GM21619 (cell line): Measurements from ENCODE around the gene FBXW11.

Experiments used
- ATAC-seq: cut with Tn5 transposase; IDR thresholded peaks from one replicate; pipeline ENCODE4 v1.9.1; 2021; ENCODE audit not compliant: unreplicated experiment

Gene FBXW11

DNA sequence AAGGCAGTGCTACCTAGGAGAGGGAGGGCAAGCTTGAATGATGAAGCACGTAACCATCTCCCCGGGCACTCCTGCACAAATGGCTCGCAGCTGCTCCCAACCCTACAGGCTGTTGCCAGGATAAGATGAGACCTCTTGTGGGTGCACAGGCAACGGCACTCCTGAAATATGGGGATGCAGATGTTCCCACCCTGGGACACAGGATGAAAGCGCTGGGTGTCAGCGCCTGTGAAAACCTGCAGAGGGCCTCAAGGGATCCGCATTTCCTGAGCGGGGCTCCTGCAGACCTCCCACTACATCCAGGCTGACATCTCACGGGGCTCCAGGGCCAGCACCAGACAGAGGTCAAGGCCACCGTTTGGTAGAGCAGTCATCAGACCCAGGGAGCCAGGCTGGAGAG lies 160.1 kb downstream of the FBXW11 start:
- no peak for ATAC-seq

DNA sequence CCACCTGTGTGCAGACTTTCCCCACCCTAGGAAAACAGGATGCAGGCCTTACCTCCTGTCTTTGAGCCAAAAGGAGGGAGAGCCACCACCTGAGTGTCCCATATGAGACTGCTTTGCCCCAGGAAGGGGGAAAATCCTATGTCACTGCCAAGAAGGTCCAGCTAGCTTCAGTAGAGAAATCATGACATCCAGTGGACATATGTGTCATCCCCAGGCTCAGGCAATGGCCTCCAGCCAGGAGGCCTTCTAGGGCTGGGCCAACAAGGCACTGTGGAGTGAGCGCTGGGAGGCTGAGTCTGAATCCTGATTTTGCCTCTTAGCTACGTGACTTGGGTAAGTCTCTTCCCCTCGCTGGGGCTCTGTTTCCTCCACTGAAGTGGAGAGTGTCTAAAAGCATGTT lies 160.6 kb downstream of the FBXW11 start:
- ATAC-seq: no peak

DNA sequence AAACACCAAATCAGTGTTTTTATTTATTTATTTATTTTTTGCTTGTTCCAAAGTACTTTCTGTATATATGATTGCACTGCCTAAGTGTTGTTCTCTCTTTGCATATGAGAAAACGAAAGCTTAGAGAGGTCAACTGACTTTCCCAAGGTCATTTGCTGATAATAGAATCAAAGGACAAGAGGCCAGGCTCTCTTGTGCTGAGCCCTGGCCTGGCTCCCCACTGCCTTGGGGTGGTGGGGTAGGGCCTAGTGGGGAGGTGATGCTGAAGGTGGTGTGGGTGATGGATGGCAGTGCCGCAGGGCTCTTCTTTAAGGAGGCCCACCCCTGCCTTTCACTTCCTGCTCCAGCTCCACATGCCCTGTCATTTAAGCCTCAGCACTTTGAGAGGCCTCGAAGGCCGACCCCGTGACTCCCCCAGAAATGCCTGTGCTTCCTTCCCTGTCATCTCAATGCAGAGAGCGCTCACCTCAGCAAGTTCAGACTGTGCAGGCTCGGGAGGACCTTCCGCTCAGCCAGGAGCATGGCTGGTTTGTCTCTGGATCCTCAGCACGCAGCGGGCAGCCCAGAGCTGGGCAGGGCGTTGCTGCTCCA lies 161.3 kb downstream of the FBXW11 start:
- ATAC-seq: no peak

DNA sequence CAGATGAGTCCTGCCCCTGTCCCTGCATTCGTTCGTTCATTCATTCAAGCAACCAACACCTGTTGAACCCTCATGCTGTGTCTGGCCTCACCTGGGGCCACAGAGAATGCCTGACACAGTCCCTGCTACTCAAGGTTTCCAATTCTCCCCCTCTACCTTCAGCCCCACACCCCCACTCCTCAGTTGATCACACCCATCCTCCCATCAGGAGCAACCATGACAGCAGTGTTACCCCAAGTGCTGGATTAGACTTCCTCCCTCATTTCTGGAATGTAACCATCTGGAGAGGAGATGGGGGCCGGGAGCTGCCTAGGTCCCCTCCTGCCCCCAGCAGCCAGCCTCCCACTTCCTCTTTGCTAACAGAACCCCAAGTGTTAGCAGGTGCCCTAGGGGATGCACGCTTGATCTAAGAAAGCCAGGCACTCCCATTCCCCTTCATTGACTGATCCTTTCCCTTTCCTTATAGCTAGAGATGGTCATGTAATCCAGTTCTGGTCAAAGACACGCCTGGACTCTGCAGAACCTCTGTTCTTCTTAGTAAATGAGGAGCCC lies 163.6 kb downstream of the FBXW11 start:
- no peak for ATAC-seq

DNA sequence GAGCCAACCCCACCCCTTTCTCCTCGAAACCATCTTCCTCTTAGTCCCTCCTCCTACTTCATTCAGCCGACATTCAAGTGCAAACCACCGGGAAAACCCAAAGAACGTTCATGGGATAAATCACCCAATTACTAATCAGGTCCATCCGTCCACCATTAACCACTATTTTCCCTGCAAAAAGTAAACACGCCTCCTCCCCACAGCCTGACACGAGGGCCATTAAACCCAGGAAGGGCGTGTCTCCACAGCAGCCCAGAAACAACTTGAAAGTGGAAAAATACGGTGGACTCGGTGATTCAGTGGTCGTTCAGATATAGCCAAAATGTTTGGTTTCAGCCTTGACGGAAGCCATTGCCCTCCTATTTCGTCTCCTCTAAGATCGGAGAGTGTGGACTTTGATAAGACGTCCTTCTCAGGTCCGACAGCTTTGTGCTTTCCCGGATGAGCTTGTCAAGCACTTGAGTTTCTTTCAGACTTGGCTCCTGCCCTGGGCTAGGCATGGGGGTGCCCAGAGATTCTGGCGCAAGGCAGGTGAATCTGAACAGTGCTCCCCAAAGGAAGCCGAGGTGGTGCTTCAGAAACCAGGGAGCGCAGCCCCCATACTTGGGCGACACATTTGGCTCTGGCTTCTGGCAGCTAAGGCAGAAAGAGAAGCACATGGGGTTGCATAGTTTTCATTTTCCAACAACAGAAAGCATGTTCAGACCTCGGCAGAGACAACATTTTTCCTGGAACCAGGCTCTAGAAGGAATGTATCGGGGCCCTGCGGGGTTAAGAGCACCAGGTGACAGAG lies 164.3 kb downstream of the FBXW11 start:
- no peak for ATAC-seq

DNA sequence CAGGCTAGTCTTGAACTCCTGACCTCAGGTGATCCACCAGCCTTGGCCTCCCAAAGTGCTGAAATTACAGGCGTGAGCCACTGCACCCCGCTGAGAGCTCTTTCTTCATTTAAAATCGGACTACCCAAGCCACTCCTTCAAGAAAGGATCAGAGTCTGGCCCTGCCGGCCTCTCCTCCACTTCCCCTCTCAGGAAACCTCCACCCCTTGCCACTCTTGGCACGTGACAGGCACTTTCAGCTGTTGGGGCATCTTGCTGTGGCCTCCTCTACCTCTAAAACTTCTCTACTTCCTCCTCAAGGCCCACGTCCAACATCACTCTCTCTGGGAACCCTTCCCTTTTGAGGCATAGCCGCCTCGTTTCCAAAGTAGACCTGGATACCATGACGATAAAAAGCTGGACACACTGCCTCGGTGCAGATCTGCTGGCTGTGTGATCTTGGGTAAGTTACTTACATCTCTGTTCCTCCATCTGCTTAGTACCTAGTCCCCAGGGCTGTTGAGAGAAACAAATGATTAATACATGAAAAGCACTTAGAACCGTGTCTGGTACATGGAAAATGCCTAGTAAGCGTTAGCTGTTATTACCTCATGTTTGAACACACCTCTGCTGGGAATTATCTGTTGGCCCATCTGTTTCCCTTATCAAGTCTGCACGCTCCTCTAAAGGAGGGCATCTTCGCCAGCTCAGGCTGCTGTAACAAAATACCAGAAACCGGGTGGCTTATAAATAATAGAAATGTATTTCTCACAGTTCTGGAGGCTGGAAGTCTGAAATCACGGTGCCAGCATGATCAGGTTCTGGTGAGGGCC lies 165.5 kb downstream of the FBXW11 start:
- ATAC-seq: no peak

DNA sequence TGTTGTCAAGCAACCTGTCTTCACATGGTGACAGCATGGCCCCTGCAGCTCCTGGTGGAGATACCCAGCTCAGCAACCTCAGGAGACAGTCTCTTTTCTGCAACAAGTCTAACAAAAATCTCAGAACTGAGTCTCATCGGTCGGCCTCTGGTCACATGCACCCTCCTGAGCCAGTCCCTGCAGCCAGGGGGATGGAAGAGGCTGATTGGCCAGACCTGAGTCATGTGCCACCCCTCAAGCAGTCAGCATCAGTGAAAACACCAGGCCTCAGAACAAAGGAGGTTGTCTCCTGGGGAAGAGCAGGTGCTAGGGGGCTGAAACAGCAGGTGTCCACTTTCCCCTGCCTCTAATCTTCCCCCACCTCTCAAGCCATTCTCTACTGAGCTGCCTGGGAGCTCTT lies 166.4 kb downstream of the FBXW11 start:
- ATAC-seq: no peak

DNA sequence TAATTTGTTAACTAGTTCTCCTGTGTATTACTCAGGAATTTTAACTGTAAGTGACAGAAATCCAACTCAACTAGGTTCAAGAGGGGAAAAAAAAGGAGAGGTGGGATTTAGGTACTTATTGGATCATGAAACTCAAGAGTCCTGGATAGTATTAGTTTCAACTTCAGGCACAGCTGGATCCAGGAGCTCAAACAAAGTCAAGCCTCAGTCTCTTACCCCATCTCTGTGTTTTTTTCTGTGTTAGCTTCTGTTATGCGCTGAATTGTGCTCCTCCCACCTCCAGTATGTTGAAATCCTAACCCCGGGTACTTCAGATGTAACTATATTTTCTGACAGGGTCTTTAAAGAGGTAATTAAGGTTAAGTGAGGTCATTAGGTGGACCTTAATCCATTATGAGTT lies 167.3 kb downstream of the FBXW11 start:
- ATAC-seq: no peak

DNA sequence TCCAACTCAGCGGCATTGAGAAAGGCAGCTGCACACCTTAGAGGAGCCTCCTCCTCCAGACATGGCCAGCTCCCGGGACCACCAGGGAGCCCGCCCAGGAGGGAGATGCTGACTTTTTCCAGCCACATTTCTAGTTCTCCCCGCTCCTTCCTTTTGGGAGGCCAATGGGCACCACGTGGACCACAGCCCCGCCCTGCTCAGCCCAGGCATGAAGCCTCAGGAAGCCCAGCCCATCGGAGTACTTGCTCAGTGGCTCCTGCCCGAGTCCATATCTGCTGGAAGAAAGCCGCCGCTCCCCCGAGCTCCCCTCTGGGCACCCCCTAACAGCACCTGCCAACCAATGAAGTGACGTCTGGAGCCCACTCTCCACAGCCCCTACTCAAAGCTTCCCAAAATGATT lies 168.4 kb downstream of the FBXW11 start:
- ATAC-seq: no peak

DNA sequence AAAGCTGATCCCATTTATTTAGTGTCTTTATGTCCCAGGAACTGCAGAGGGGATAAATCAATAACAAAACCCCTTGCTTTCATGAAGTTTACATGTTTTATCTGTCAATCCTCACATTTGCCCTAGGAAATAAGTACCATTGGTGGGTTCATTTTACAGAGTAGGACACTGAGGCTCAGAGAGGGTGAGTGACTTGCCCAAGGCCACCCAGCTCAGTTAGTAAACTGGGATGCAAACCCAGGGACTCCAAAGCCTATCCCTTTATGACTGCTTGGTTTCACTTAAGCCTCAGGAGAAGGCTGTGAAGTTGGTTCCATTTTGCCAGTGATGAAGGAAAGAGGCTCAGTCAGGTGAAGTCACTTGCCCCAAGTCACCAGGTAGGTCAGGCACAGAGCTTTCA lies 168.9 kb downstream of the FBXW11 start:
- no peak for ATAC-seq

DNA sequence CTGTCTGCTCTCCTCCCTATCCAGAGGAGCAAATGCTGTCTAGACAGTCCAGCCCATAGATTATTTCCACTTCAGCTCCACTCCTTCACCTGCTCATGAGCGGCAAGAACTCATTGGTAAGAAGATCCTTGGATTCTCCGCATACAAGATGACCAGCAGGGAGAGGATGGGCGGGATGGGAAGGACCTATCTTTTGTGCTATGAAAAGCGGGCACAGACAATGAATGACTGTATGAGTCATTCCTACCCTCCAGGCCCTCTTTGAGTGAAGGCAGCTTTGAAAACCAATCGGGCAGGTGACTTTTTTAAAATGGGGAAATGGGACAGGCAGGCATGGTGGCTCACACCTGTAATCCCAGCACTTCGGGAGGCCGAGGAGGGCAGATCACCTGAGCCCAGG lies 171.4 kb downstream of the FBXW11 start:
- no peak for ATAC-seq

DNA sequence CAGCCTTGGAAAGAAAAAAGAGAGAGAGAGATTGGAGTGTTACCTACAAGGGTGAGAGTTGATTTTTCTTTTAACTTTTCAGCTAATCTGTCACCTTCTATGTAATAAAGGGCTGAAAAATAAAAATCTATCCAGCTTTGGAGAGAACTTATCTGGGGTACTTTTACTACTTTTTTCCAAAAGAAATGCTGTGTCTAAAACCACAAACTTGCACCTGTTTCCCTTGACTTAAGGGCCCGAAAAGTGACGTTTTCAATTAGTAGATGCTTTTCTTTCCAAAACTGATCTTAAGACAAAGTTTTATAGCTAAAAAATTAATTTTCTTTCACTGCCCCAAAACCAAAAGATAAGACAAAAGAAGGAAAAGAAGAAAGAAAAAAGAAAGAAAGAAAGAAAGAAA lies 172.0 kb downstream of the FBXW11 start:
- no peak for ATAC-seq

DNA sequence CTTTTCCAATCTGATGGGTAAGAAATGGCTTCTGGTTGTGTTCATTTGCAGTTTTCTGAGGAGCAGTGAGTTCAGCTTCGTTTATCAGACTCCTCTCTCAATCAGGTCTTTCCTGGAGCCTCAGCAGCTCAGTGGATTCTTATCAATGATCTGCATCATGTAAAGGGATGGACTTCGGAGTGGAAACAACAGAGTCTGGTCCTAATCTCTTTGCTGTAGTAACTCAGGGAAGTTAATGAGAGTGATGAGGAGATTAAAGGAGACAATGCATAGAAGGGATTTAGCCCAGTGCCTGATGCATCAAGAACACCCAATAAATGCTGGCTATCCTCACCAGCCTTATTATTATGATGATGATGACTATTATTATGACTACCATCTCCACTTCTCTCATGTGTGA lies 173.7 kb downstream of the FBXW11 start:
- no peak for ATAC-seq

DNA sequence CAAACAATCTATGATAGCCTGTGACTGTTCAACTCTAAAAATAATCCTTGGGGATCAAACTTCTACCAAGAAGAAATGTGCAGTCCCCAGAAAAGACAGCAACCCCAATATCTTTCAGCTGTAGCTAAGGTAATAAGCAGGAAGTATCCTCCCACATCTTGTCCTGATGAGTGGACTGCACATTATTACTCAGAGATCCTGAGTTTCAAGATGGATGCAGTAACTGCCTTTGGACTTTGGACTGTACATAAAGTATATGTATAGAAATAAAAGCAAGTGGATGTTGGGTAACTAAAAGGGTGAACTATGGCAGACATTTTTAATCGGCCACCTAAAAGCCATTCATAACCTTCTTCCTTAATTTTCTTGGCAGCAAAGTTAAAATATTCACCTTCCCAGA lies 175.8 kb downstream of the FBXW11 start:
- no peak for ATAC-seq

DNA sequence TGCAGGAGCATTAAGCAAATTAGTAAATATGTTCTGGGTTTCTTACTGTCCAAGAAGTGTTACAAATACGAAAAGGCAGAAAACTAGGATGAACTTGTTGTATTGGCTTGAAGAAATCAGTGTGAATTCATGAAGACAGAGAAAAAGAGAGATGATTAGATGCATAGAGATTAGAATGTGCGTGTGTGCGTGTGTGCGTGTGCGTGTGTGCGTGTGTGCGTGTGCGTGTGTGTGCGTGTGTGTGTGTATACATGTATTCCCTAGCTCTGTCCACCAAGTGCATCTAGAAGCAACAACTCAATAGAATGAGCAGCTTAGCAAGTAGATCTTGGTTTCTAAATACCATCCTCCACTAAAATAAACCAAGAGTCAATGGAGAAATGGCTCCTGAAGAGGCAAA lies 179.3 kb downstream of the FBXW11 start:
- no peak for ATAC-seq

DNA sequence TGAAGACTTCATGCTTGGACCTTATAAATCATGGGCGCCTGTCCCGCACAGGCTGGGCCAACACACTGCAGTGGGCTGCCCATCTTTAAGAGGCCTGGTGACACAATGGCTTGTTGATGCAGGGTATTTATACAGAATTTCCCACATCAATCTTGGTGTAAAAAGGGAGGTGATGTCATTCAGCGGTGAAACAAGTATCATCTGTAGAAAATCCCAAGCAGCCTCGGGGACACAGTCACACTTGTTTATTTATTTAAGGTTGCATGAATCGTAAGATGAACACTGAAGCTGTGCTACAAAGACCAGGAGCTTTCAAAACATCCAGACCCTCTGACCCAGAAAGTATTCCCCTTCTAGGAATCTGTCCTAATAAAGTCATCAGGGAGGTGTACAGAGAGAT lies 180.3 kb downstream of the FBXW11 start:
- ATAC-seq: no peak

DNA sequence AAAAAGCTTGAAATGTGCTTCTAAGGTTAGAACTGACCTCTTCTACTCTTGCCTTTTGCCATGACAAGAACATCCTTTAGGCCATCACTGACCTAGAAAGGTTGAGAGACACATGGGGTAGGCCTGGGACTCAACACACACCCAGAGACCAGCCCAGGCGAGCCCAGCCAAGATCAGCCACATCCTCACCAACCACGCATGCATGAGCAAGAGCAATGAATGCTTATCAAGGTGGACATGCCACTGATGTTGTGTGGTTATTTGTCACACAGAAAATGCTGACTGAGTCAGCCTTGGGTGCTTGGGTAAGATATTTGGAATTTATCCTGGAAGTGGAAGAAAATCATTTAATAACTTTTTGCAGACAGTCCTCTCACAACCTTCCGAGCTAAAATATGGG lies 181.4 kb downstream of the FBXW11 start:
- ATAC-seq: no peak

DNA sequence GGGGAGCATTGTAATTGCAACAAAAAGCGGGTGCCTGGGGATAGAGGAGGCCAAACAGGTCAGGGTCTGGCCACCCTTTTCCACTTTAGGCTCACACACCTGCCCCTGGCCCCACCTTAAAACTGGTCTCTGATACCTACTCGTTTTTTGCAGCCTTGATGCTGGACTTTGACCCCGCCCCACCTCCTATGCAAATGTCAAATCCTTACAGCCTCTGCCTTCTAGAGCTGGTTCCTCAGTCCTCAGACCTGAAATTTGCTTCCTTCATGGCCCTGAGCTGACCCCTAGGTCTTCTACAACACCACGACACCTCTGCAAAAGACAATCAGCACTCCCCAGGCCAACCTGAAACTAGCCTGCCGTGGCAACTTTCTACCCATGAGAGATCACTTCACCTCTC lies 183.2 kb downstream of the FBXW11 start:
- ATAC-seq: no peak

DNA sequence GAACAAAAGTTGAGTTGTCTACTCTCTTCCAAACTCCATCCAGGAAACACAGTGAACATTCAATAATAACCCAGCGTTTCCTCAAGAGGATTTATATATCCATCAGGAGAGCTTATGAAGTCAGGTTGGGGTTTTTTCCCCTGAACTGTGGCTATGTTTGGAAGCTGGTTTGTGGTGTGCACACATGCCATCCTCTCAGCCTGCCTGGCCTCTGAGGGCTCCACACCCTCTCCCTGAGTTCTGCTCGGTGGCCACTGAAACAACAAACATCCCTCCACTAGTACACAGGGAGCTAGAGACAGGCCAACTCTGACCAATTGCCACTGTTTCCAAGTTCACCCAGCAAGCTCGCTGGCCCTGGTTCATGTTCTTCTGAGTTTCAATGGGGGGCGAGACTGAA lies 185.2 kb downstream of the FBXW11 start:
- no peak for ATAC-seq

DNA sequence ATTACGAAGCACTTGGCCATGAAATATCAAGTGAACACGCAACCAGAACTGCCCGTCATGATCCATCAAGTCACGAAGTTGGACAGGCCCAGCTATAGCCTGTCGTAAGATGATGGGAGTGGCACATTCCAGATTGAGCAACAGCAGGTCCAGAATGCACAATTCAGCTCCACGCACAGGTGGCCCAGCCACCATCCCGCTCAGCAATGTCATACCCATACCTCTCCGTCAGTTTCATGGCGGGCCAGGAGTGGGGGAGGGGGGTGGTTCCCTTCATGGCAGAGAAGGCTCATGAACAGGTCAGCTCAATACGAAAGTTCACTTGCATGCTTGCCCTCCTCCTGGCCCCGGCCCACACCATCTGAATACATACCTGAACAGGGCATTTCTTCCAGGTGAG lies 185.9 kb downstream of the FBXW11 start:
- ATAC-seq: no peak

DNA sequence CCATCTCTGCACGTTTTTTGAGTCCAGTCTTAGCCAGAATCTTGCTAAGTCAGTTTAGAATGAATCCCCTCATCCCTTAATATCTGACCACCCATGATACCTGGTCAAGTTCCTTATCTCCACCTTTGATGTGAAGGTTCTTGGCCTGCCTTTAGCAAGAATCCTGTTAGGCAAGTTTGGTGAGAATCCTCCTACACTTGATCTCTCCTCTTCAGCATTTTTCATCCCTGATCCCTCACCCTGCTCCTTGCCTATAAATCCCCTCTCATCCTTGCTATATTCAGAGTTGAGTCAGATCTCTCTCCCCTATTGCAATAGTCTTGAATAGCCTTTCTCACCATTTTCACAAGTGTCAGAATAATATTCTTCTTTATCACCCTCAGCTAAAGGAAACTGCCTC lies 189.8 kb downstream of the FBXW11 start:
- no peak for ATAC-seq
